Caco-2 (cell line): ENCODE data around the gene LRRFIP1. TPM values are rescaled to one million over a fixed set of nuclear protein-coding genes. Genes with fewer than 3 reads are reported as not detected.

ENCODE experiments used
- BruUV-seq: library from RNA; stranded (reverse); fragments of 400-500 nt; replicated peaks from 2 replicates; lab custom pipeline; 2021; lab: Mats Ljungman, UMichigan
- CTCF ChIA-PET: fragments of 300-600 bp; sonication (Branson Sonifier 250); formaldehyde crosslinking; loops from one replicate; lab custom pipeline; 2022; ENCODE audit warnings: antibody characterized with exemption; lab: Charles Lee
- POLR2A ChIA-PET: fragments of 300-600 bp; sonication (Branson Sonifier 250); formaldehyde crosslinking; loops from one replicate; lab custom pipeline; 2022; ENCODE audit warnings: antibody characterized with exemption; lab: Charles Lee
- DNase-seq, 2 experiments: peaks; one replicate each; pipeline versions ENCODE4 v3.0.0 to v3.0.0-alpha.2; 2020 to 2022
- H3K27me3 ChIP-seq: replicated peaks from 2 replicates; pipeline ENCODE4 v1.6.0; 2011; ENCODE audit warnings: low read length; ENCODE audit not compliant: control insufficient read depth, insufficient read depth
- H3K36me3 ChIP-seq: 2 replicates; pipeline ENCODE4 v1.5.1; 2011; ENCODE audit warnings: low read length; ENCODE audit not compliant: control insufficient read depth, insufficient read depth
- H3K4me1 ChIP-seq: fragments of 250-450 bp; sonication (Bioruptor Pico); 2 replicates; pipeline ENCODE4 v1.5.1; 2020; ENCODE audit warnings: mild to moderate bottlenecking
- H3K4me3 ChIP-seq: 2 replicates; pipeline ENCODE4 v1.5.1; 2011; ENCODE audit warnings: low read depth, mild to moderate bottlenecking, control low read depth, low read length
- H3K9me3 ChIP-seq: fragments of 250-450 bp; sonication (Bioruptor Pico); 2 replicates; pipeline ENCODE4 v1.5.1; 2020; ENCODE audit warnings: mild to moderate bottlenecking, moderate library complexity
- H3K27ac Mint-ChIP-seq: one replicate; pipeline ENCODE4 v1.8.0; 2022; ENCODE audit warnings: mixed read lengths; ENCODE audit not compliant: unreplicated experiment
- H3K27me3 Mint-ChIP-seq: one replicate; pipeline ENCODE4 v1.8.0; 2022; ENCODE audit warnings: mixed read lengths; ENCODE audit not compliant: insufficient read depth, unreplicated experiment
- H3K36me3 Mint-ChIP-seq: one replicate; pipeline ENCODE4 v1.8.0; 2022; ENCODE audit warnings: mild to moderate bottlenecking, mixed read lengths; ENCODE audit not compliant: insufficient read depth, unreplicated experiment
- H3K4me1 Mint-ChIP-seq: one replicate; pipeline ENCODE4 v1.8.0; 2022; ENCODE audit warnings: low read depth, mixed read lengths; ENCODE audit not compliant: unreplicated experiment
- H3K4me3 Mint-ChIP-seq: one replicate; pipeline ENCODE4 v1.8.0; 2022; ENCODE audit warnings: mild to moderate bottlenecking, moderate library complexity, mixed read lengths; ENCODE audit not compliant: unreplicated experiment
- H3K9me3 Mint-ChIP-seq: one replicate; pipeline ENCODE4 v1.8.0; 2022; ENCODE audit warnings: mixed read lengths; ENCODE audit not compliant: unreplicated experiment
- intact Hi-C: fragments of 100-400 bp; cut with micrococcal nuclease; formaldehyde crosslinking; loops from one replicate; pipeline ENCODE4 v1.10.0; 2022; ENCODE audit not compliant: unreplicated experiment
- total RNA-seq: library from RNA; stranded (reverse); gene quantifications from 2 replicates; pipeline ENCODE4 v1.2.3, GENCODE V29; 2022
- TF ChIP-seq, protein P1 (sequence below), 2 experiments: fragments of 200-600 bp in 1 of 2; IDR thresholded peaks; 1 replicate in 1 of 2; 2 replicates in 1 of 2; pipeline versions ENCODE4 v1.5.1 to v1.8.0; 2011 to 2022; ENCODE audit warnings: antibody characterized with exemption in 1 of 2, control low read depth in 1 of 2, inconsistent platforms in 1 of 2, low read depth in 1 of 2, low read length in 1 of 2, mild to moderate bottlenecking in 1 of 2, moderate library complexity in 1 of 2; ENCODE audit not compliant: insufficient read depth in 1 of 2, severe bottlenecking in 1 of 2, unreplicated experiment in 1 of 2

The LRRFIP1 gene
- total RNA-seq, 1 experiment from 2014 or later, result 37.1 TPM

DNA sequence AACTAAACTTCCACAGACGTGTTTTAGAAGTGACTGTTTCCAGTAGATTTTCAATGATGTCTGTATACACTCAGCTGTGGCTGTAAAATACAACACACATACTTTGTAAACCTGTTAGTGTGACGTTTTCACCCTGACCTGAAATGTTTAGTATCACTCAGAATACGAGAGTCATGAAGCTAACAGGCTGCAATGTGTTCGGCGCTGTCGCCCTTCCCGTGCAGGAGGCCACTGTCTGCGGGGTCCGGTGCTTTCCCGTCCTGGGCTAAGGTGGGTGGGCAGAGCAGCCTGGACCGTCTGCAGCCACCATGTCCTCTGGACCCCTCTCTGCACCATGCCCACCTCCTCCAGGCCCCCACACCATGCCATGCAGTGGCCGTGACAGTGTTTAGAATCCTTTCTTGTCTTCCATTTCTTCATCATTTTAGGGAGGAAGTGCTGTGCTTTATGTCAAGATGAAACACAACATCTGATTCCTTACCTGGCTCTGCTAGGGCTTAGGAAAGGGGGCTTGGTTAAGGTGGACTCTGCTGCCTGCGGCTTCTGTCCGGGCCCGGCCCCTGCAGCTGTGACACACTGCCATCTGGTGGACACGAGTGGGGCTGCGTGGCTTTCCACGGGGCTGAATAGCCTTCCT is 117.3 kb downstream of the LRRFIP1 start:
- Mint-ChIP-seq H3K36me3 (peaks cover 18% of the 10 kb centered on the region), H3K4me3 (no peak overlapping the region), H3K27ac (no peak overlapping the region), H3K4me1 (peaks cover 25% of the 10 kb centered on the region), H3K27me3 (no peaks in the 10 kb centered on the region), H3K9me3 (no peaks in the 10 kb centered on the region)
- BruUV-seq, result no TSS peak
- peak; percentile 60 to 81 for DNase-seq
- Histone ChIP-seq H3K4me3 (no peak overlapping the region), H3K36me3 (no peaks in the 10 kb centered on the region), H3K4me1 (peaks cover 27% of the 10 kb centered on the region), H3K9me3 (no peaks in the 10 kb centered on the region), H3K27me3 (no peaks in the 10 kb centered on the region)
- CTCF ChIA-PET, result interaction anchor here (0.7 to 1.7 kb wide), 9 partner anchors 10 to 232 kb away, joined by 3 to 8 read pairs (median 4); no protein-coding TSS in a partner anchor
- intact Hi-C loops, result loop anchor here (1.0 to 5.0 kb wide), 6 partner anchors 21 to 232 kb away; no protein-coding TSS in a partner anchor
- TF ChIP-seq, protein P1, sequence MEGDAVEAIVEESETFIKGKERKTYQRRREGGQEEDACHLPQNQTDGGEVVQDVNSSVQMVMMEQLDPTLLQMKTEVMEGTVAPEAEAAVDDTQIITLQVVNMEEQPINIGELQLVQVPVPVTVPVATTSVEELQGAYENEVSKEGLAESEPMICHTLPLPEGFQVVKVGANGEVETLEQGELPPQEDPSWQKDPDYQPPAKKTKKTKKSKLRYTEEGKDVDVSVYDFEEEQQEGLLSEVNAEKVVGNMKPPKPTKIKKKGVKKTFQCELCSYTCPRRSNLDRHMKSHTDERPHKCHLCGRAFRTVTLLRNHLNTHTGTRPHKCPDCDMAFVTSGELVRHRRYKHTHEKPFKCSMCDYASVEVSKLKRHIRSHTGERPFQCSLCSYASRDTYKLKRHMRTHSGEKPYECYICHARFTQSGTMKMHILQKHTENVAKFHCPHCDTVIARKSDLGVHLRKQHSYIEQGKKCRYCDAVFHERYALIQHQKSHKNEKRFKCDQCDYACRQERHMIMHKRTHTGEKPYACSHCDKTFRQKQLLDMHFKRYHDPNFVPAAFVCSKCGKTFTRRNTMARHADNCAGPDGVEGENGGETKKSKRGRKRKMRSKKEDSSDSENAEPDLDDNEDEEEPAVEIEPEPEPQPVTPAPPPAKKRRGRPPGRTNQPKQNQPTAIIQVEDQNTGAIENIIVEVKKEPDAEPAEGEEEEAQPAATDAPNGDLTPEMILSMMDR (IDR thresholded peaks at IDR 0.05; ENCODE audit: insufficient read depth in 1 of 2, low read depth in 1 of 2, low read length in 1 of 2, severe bottlenecking in 1 of 2, unreplicated experiment in 1 of 2), result peak; percentile 77 to 92
- POLR2A ChIA-PET, result no interaction called here

DNA sequence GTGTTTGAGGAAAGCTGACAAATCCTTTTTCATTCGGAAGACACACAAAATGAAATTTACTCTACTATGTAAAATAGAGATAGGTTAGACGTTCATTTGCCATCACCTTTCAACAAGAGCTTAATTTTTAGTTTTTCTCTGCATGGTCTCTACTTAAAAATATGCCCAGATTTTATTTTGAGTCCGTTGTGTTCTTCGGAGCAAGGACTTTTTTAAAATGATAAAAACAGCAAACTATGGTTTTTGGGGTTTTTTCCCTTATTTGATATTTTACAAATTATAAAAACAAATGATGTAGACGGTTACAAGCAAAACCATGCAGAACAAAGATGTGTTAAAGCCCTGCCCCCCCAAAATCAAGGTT is 117.8 kb downstream of the LRRFIP1 start:
- H3K36me3 ChIP-seq, result no peaks in the 10 kb centered on the region

DNA sequence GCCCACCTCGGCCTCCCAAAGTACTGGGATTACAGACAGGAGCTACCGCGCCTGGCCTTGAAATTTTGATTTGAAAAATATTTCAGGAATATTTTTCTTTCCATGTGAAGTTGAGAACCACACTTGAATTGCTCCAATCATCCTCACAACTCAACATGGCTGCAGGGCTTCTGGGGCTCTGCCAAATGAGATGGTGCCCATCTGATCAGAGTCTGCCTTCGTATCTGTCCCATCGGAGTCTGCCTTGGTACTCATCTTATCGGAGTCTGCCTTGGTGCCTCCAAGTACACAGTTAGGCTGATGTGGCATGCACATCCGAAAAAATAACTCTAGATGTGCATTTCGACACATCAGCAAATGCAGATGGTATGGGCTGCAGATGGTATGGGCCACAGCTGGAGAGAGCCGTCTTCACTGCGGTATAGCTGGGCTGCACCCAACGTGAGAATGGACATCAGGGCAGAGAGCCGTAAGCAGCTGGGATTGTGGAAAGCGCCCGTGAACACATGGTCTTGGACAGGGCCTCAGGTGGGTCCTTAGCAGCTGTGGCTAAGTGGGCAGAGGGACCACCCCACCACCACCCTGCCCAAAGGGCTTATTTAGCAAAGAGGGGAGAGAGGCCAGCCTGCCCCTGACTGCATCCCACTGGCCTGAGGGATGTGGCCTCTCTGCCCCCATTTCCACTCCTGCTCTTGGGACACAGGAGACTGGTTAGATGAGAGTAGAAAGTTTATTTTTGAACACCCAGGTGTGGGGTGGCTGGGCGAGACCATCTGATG is 119.1 kb downstream of the LRRFIP1 start:
- H3K27ac Mint-ChIP-seq, result no peak overlapping the region
- intact Hi-C loops, result no loop called here
- TF ChIP-seq, protein P1 (IDR thresholded peaks at IDR 0.05; ENCODE audit: insufficient read depth in 1 of 2, low read depth in 1 of 2, low read length in 1 of 2, severe bottlenecking in 1 of 2, unreplicated experiment in 1 of 2), result no peak
- no TSS peak for BruUV-seq
- H3K36me3 ChIP-seq, result no peaks in the 10 kb centered on the region
- H3K36me3 Mint-ChIP-seq, result peaks cover 20% of the 10 kb centered on the region
- H3K4me1 ChIP-seq, result peaks cover 27% of the 10 kb centered on the region
- H3K4me3 ChIP-seq, result no peak overlapping the region
- H3K4me1 Mint-ChIP-seq, result peaks cover 25% of the 10 kb centered on the region
- no peaks in the 10 kb centered on the region for H3K9me3 Mint-ChIP-seq
- CTCF ChIA-PET, result interaction anchor here (1.7 kb wide), 1 partner anchor 234 kb away, joined by 8 read pairs; no protein-coding TSS in a partner anchor
- no peaks in the 10 kb centered on the region for H3K27me3 Mint-ChIP-seq
- no peaks in the 10 kb centered on the region for H3K9me3 ChIP-seq
- DNase-seq, result no peak
- H3K27me3 ChIP-seq, result no peaks in the 10 kb centered on the region
- no peak overlapping the region for H3K4me3 Mint-ChIP-seq
- POLR2A ChIA-PET, result no interaction called here

More for the DNA sequence above, 117.8 kb downstream of the LRRFIP1 start:
- H3K27ac Mint-ChIP-seq, result no peak overlapping the region
- intact Hi-C loops, result loop anchor here (1.0 to 2.0 kb wide), 5 partner anchors 22 to 232 kb away; no protein-coding TSS in a partner anchor
- ChIA-PET POLR2A (no interaction called here), CTCF (interaction anchor here (0.7 to 1.7 kb wide), 9 partner anchors 10 to 232 kb away, joined by 3 to 8 read pairs (median 4); no protein-coding TSS in a partner anchor)
- BruUV-seq, result no TSS peak
- no peak overlapping the region for H3K4me3 Mint-ChIP-seq
- DNase-seq, result no peak
- Histone ChIP-seq H3K27me3 (no peaks in the 10 kb centered on the region), H3K9me3 (no peaks in the 10 kb centered on the region), H3K4me1 (peaks cover 27% of the 10 kb centered on the region), H3K4me3 (no peak overlapping the region)
- peaks cover 25% of the 10 kb centered on the region for H3K4me1 Mint-ChIP-seq
- no peaks in the 10 kb centered on the region for H3K9me3 Mint-ChIP-seq
- no peaks in the 10 kb centered on the region for H3K27me3 Mint-ChIP-seq
- TF ChIP-seq, protein P1 (IDR thresholded peaks at IDR 0.05; ENCODE audit: insufficient read depth in 1 of 2, low read depth in 1 of 2, low read length in 1 of 2, severe bottlenecking in 1 of 2, unreplicated experiment in 1 of 2), result no peak
- H3K36me3 Mint-ChIP-seq, result peaks cover 20% of the 10 kb centered on the region
